ENCODE results near the gene C6orf136.

GRCh38 chr6:30672445-30673253 lies 25.7 kb downstream of the C6orf136 start, which contains the start of gene DHX16:
- TF ChIP-seq CTCF (IDR thresholded peaks at IDR 0.05) (peak; percentile 59 to 87 (median 78)), POLR2A (IDR thresholded peaks at IDR 0.05) (peak in 1 of 2 donors; percentile 49)

Measured in thyroid gland (tissue), 4 donors.